SHP77 (cell line): ENCODE measurements around the gene PPM1M.
A peak's percentile ranks its signal among the peaks of the same experiment; 100 is the strongest.

Experiments used
- DNase-seq, 2 experiments: peaks; one replicate each; lab custom pipeline; 2025; lab: John Stamatoyannopoulos, UW

PPM1M gene

DNA sequence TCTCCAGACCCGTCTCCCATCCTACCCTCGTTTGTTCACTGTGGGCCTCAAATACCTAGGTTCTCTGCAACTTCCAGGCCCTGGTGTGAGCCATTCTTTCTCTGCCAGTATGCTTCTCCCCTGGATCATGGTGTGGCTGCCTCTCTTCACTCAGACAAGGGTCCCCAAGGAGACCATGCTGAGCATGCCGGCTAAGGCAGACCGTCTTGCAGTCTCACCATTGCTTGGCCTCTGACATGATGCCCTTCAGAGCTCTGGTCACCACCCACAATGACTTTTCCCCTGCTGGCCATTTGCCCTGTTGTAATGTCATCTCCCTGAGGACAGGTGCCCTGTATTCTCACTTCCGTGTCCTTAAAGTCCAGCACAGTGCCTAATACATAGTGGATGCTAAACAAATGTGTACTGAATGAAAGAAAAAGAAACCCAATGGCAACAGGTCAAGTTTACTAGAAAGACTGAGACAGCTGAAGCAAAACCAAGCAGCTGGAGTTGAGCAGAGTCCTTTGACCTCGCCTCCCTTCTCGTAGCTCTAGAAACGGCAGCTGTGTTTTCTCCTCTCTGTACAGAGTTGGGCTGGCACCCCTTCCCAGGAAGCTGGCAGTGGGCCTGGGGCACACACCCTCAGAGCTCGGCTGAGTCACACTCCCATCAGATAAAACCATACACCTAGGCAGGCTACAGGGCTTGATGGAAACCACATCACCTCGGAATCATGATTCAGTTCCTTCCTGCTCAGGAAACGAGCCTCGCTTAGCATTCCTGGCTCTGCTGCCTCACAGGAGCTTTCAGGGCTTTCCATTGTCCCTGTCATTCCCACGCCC lies 28.8 kb upstream of the PPM1M start:
- peak; percentile 72 to 79 for DNase-seq

DNA sequence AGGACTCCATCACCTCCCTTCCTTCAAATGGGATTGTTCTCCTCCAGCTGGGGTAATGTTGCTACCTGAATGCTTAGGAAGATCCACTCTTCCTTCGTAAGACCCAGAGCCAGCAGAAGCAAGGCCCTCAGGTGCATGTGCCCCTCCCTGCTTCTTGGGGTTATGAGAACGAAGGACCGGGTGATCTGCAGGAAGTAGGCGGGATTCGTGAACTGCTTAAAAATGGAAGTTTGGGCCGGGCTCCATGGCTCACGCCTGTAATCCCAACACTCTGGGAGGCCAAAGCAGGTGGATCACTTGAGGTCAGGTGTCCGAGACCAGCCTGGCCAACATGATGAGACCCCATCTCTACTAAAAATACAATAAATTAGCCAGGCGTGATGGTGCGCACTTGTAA lies 28.2 kb upstream of the PPM1M start:
- no peak for DNase-seq

DNA sequence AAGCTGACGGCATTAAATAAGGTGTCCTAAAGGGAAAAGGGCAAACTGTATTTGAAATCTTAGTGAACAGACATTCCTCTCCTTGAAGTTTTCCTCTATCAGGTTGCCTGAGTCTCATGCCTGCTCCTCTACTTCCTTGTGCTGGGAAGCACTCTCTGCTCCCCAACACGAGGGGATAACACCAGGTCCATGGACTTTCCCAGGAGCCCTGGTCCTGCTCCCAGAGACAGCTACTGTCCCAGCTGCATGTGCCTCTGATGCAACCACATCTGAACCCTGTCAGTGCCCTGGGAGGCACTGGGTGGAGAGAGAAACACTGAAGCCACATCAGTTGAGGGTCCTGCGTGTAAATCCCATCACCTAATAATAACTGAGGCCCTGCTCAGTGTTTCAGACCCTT lies 27.5 kb upstream of the PPM1M start:
- no peak for DNase-seq

DNA sequence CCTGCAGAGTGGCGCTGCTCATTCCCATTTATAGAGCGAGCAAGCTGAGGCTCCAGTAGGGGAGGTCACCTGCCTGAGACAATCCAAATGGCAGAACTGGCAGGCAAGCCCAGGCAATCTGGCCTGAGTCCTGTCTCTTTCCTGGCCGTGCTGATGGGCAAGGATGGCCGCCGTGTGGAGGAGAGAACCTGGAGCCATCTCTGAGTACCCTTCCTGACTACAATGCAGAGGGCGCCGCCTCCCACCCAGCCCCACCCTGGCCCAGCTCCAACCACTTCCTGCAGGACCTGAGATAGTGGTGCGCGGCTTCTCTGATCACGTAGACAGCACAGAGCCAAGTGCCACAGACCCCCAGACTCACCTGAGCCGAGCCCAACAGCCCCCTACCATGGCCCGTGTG lies 27.1 kb upstream of the PPM1M start:
- no peak for DNase-seq

DNA sequence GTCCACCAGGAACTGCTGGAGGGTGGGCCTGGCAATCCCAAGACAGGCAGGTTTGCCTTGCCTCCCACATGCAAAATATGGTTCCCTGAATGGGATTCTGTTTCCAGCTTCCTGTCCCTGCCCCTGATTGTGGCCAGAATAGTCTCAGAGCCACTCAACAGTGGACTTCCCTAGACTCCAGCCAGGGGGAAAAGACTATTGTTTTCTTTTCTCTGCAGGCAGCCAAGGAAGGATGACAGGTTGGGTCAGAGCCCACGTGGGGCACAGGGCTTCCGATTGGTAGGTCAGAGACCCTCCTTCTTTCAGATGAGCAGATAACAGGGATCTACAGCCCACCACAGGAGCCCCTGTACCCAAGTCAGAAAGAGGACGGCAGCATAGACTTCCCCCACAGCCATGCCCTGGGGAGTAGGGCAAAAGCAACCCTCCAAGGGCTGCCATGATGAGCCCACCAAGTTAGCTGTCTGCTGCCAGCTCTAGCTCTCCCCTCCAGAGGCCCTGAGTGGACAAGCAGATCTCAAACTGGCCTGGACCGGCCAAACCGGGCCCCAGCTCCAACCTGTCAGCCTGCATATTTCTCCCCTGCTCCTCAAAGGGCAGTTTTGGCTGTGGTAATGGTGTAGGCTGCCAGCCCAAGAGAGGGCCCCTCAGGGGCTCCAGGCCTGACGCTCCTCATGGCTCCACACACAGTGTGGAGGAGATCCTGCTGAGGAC lies 26.5 kb upstream of the PPM1M start:
- no peak for DNase-seq

DNA sequence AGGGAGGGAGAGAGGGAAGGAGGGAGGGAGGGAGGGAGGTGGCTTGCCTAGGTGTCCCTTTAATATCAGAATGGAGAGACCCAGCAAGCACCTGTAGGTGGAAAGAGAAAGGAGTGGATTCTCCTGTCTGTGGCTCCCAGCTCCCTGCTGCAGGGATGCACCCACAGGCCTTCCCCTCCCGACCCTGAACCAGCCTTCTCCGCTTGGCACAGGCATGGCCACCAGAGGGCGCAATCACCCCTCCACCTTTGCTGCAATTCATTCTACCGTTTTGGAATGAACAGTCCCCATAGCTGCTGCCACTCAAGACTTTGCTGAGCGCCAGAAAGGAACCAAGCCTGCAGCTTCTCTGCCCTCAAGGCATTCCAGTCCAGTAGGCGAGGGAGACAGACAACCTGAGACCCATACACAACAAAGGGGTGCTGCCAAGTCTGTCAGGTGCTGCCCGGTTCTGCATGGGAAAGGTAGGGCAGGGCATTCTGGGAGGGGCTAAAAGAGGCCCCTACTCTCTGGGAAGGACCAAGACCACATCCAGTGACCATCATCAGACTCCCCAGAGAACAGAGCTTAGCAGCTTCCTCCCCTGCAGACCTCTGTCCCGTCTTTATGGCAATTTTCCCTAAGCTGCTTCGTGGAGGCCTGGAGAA lies 25.1 kb upstream of the PPM1M start:
- DNase-seq, result peak; percentile 58 to 60

DNA sequence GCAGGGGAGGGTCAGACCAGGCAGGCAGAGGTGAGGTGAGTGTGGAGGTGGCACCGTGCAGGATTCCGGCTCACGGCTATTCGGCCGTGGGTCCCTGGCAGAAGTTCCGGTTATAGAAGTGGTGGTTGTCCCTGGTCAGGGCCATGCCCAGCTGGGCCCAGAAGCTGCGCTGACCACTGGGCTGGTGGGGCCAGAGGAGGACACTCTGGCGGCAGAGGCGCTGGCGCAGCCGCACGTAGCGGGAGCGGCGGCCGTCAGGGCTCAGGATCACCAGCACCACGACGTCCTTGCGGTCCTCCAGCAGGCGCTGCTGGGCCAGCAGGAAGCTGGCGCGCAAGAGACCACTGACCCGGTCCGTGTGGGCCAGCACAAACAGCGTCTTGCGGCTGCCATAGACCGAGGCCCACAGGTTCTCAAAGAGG lies 24.4 kb upstream of the PPM1M start:
- DNase-seq, result no peak

DNA sequence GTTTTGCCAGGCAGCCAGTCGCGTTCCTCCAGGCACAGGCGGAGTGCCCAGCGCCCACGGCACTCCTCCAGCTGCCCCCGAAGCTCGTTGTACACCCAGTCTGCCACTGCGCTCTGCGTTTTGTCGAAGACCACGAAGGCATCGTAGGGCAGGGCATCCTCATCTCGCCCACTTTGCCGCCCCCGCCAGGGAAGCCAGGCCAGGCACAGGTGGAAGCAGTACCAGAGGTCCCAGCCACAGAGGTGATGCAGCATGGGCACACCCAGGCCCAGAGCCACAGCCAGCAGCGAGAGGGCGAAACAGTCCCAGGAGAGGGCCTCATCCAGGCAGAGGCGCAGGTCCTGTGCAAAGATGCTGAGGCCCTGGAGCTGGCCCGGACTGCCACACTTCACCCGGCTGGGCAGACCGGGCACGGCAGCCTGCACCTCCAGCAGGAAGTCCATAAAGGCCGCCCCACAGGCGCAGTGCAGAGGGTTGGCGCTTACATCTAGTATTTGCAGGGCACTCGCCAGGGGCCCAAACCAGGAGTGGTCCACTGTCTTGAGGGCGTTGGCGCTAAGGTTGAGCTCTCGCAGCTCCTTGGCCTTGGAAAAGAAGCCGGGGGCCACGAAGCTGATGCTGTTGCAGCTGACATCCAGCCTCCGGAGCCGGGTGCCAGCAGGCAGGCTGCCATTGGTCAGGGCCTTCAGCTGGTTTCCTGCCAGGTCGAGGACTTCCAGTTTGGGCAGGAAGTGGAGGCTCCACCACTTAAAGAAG lies 23.8 kb upstream of the PPM1M start:
- peak in 1 of 2 experiments; percentile 13 for DNase-seq

DNA sequence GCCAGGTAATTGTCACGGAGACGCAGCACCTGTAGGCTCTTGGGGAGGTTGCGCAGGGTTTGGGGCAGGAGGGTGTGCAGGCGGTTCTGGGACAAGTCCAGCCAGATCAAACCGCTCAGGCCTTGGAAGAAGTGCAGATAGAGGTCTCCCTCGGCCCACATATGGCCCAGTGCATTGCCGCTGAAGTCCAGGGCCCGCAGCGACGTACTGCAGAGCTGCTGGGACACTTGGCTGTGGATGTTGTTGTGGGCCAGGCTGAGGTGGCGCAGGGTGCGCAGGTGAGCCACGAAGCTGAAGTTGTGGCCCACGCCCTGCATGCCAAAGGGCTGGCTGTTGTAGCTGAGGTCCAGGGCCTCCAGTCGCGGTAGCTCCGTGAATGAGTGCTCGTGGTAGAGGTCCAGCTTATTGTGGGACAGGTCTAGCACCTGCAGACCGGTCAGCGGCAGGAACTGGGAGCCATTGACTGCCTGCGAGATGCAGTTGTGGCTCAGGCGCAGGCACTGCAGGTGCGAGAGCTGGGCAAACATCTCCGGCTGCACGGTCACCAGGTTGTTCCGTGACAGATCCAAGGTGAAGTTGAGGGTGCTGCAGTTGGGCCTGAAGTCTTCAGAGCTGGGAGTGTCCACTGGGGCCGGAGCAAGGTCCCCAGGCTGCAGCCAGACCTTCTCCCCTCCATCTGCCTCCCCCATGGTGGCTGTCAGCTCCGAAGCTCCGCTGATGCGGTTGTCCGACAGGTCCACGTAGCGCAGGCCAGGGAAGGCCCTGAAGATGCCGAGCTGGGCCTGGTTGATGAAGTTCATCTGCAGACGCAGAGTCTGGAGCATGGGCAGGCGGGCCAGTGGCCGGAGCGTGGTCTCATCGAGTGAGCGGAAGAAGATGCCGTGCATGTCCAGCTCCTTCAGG lies 23.0 kb upstream of the PPM1M start:
- no peak for DNase-seq

DNA sequence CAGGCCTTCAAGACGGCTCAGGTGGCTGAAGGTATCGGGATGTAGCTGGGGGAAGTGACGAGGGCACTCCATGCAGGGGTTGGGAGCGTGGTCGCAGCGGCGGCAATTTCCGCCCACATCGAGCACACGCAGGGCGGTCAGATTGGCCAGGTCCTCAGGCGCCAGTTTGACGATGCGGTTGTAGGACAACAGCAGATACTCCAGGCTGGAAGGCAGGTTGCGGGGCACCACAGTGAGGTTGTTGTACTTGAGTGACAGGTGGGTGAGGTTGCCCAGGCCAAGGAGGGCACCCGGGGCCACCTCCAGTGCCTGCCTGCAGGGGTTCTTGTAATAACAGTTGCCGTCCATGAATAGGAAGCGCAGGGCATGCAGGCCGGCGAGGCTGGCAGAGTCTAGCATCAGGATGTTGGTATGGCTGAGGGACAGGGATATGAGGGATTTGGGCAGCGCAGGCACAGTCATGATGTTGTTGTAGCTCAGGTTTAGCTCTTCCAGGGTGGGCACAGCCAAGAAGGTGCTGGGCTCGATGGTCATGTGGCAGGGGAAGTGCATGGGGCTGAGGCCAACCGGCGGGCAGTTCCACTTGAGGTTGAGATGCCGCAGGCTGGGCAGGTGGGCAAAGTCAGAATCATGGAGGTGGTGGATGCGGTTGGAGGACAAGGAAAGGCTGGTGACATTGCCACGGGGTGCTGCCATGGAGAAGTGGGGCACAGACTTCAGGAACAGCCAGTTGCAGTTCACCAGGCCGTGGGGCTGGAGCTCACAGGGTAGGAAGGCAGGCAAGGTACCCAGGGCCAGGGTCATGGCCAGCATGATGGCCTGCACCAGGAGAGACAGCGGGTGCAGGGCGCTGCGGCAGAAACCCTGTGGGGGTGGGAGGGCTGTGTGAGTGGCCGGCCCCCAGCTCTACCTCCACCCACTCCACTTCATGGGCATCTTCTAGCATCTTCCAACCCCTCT lies 21.8 kb upstream of the PPM1M start:
- no peak for DNase-seq

DNA sequence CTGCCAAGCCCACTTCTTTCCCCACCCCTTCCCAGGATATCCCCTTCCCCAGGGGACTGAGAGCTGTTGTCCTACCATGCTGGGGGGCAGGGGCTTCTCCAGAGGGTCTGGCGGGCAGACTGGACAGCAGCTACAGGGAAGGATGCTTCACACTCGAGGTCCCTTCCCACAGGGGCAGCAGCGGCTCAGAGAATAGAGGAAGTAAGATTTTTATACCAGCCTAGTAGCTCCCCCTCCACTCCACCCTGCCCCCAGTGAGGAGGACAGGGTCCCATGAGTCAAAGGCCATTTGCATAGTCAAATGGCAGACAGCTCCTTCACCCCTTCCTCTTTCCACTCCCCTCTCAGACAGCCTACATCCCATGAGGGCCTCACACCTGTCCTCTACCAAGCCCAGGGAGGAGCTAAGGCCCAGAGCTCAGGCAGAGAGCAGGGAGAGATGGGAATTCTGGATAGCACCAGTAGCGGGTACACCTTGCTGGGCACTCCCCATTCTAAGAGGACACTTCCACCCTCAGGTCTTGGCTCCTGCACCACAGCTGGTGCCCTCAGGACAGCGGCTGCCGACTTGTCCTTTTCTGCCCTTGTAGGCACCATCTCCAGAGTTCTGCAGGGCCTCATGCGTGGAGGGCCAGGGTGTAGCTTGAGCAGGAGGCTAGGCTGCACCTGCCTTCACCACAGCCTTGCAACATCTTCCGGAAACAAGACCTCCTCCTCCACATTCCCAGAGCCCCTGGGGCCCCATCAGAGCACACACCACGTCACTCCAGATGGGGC lies 19.9 kb upstream of the PPM1M start, which contains the start of gene TLR9:
Gene TLR9 (minus strand): TSS at position 194 of the 777 bp plus-strand sequence. CDS start 116 bp downstream, at position 78.
- DNase-seq, result no peak

DNA sequence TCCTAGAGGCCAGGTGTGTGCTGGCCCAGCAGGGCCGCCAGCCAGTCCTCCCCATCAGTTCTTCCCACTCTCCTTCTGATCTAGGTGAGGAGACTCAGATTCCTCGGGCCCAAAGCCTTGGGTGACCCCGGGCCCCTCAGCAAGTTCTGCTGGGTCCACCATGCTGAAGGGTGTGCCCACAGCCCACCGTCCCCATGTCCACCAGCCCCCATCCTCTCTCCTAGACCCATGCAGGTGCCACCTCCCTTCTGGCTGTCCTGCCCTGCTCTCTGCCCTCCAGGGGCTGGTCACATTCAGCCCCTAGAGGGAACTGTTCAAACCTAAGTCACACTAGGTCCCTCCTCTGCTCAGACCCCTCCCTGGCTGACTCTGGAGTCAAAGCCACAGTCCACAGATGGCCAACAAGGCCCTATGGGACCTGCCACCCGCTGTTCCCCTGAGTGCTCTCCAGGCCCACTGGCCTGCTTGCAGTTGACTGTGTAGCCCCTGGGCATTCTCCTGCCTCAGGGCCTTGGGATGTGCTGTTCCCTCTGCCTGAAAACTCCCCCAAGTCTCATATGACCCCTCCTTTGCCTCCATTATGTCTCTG lies 19.2 kb upstream of the PPM1M start:
- no peak for DNase-seq

DNA sequence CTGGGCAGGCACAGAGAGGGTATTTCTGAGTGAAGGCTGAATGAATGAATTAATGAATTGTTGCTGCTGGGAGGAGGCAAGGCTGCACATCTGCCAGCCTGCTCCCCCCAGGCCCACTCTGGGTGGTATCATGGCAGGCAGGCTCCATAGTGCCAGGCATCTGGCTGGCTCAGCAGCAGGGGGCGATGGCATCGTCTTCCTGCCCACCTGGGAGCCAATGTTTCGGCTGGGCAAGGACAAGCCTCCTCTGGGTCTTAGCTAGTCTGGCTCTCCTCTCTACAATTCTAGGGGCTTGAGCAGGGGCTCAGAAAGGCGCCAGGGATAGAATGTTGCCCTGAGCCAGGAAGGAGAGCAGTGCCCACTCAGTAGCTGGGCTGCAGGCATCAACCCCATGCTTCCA lies 18.4 kb upstream of the PPM1M start:
- no peak for DNase-seq

DNA sequence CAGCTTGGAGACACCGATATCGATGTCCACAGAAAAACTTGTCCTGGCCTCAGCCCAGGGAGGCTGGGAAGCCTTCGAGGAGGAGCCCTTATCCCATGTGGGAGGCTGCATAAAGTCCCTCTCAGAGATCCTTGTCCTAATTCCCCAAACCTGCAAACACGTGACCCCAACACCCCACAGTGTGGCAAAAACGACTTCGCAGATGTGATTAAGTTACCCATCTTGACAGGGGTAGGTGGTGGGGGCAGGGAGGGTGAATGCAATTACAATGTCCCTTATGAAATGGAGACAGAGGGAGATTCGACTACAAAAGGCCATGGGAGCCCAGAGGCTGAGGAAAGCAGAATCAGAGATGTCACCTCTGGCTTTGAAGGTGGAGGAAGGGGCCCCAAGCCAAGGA lies 17.8 kb upstream of the PPM1M start:
- DNase-seq, result no peak

DNA sequence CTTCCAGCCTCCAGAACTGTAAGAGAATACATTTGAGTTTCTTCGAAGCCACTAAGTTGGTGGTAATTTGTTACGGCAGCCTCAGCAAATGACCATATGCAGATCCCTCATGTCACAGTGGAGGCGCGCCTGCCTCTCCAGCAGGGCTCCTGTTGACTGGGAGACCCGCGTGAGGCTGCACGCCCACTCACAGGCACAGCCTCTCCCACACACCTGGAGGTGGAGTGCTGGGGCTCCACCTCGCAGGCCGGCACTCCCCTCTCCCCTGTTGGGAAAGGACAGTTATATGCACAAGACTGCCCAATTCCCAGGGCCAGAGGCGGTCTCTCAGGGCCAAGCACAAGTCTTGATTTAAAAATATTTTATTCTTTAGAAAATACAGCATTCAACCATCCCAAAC lies 17.3 kb upstream of the PPM1M start:
- no peak for DNase-seq

DNA sequence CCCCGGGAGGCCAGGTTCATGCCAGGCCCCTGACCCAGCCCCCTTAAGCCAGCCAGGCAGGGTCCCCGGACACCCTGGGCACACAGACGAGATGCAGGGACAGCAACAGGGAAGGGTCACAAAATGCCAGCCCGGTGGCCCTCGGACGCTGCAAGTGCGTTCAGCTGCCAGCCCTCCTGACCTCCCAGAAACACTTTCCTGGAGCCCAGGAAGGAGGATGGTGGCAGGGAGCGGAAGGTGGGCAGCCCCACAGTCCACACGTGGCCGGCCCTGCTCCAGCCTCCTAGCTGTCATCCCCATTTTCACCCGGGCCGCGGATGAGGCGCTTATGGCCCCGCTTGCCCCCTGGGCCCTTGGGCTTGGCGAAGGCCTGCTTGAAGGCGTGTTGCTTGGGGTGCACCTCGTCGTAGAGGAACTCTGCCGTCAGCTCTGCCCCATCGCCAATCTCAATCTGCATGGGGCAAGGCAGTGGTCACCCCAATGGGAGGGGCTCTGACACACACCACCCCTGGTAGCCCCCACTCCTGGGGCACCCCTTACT lies 16.7 kb upstream of the PPM1M start:
- no peak for DNase-seq

DNA sequence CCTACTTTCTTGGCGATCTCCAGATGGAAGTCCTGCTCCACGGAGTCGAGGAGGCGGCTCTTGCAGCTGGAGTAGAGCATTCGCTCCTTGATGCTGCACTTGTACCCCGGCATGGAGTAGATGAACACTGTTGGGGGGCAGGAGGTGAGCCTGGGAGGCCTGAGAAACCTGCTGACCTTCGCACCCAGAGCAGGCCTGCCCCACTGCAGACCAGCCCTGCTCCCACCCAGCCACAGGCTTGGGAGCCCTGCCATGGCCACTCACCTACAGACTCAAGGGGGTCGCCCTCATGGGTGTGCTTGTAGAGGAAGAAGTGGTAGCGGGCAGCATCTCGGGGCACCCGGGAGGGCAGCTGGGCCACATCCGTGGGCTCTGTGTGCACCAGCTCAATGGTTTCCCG lies 15.9 kb upstream of the PPM1M start:
- DNase-seq, result no peak

DNA sequence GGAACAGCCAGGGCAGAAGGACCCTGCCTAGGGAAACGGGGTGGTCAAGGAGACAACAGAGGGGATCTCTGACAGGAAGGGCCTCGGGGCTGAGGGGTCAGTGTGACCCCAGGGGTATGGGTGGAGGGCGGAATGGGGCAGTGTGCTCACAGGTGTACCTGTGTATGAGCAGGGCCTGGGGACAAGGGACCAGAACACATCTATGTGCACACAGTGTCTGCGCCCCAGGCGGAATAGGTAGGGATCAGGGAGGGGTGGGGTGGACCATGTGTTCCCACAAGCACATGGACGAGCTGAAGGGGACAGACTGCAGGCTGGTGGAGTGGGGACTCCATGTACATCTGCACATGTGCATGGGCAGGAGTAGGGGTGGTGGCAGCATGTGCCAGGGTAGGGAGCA lies 15.1 kb upstream of the PPM1M start:
- DNase-seq, result no peak
